ENCODE results near the gene ARHGDIA.

Gene ARHGDIA

DNA sequence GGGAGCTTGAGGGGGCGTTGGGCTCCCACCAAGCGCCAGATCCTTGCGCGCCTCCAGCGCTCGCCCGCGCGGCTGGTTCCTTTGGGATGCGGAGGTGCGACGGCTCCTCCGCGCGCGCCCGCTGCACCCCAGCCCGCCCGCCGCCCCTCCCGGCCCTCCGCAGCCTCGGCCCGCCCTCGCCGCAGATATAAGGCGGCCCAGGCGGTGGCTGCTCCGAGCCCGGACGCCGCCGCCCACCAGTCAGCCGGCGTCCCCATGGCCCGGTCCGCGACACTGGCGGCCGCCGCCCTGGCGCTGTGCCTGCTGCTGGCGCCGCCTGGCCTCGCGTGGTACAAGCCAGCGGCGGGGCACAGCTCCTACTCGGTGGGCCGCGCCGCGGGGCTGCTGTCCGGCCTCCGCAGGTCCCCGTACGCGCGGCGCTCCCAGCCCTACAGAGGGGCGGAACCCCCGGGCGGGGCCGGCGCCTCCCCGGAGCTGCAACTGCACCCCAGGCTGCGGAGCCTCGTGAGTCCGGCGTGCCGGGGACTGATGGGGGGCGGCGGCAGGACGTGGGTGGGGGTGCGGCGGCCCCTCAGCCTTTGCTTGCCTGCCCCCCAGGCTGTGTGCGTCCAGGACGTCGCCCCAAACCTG, 31.0 kb upstream of the ARHGDIA start, which contains the start of gene NPB:
TSS of gene NPB (plus strand) at position 216 of the 630 bp plus-strand sequence. CDS start at position 256, 40 bp downstream.
- Histone ChIP-seq H3K36me3 (replicated peaks) (peaks cover 45% of the 10 kb centered on the region), H3K27me3 (ENCODE audit: low read depth) (no peaks in the 10 kb centered on the region), H3K9me3 (no peaks in the 10 kb centered on the region), H3K4me1 (no peaks in the 10 kb centered on the region), H3K4me3 (no peak within 1 kb of the TSS)
- DNase-seq (ENCODE audit: low spot score in 2 of 2): no peak
- in situ Hi-C loops (cut with MboI; ENCODE audit: low sequenced_read_pairs): no loop called here

GRCh38 chr17:81901167-81902022, 30.3 kb upstream of the ARHGDIA start:
- no peak for DNase-seq (ENCODE audit: low spot score in 2 of 2)
- Histone ChIP-seq H3K36me3 (replicated peaks) (peaks cover 43% of the 10 kb centered on the region), H3K4me1 (no peaks in the 10 kb centered on the region), H3K9me3 (no peaks in the 10 kb centered on the region), H3K27me3 (ENCODE audit: low read depth) (no peaks in the 10 kb centered on the region), H3K4me3 (no peak overlapping the region)
- in situ Hi-C loops (cut with MboI; ENCODE audit: low sequenced_read_pairs): no loop called here

- no peaks in the 10 kb centered on the region for H3K4me1 ChIP-seq
- no peak overlapping the region for H3K4me3 ChIP-seq
- no peaks in the 10 kb centered on the region for H3K9me3 ChIP-seq
- in situ Hi-C loops (cut with MboI; ENCODE audit: low sequenced_read_pairs): no loop called here
- DNase-seq (ENCODE audit: low spot score in 2 of 2): no peak
- no peaks in the 10 kb centered on the region for H3K27me3 ChIP-seq (ENCODE audit: low read depth)
- peaks cover 53% of the 10 kb centered on the region for H3K36me3 ChIP-seq (replicated peaks)
Observed at GRCh38 chr17:81900181-81900820, 29.2 kb upstream of the ARHGDIA start.

DNA sequence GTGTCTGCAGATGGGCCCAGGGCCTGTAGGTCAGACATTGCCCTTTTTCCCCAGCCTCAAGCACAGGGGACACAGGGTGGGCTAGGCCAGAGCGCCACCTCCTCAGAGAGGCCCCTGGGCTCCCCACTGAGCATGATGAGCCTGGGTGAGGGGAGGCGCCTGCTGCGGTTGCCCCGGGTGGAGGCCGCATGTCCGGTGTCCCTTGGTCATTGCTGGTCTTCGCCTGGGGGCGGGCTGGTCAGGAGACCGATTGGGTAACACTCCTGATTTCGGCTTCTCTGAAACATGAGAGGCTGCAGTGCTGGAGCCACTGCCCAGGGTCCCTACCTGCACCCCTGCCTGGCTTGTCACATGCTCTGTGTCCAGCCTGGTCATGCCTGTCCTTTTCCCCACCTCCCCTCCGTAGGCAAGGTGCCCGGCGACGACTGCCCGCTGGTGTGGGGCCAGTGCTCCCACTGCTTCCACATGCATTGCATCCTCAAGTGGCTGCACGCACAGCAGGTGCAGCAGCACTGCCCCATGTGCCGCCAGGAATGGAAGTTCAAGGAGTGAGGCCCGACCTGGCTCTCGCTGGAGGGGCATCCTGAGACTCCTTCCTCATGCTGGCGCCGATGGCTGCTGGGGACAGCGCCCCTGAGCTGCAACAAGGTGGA, 28.5 kb upstream of the ARHGDIA start:
- no peaks in the 10 kb centered on the region for H3K4me1 ChIP-seq
- in situ Hi-C loops (cut with MboI; ENCODE audit: low sequenced_read_pairs): no loop called here
- no peaks in the 10 kb centered on the region for H3K9me3 ChIP-seq
- no peak overlapping the region for H3K4me3 ChIP-seq
- no peaks in the 10 kb centered on the region for H3K27me3 ChIP-seq (ENCODE audit: low read depth)
- DNase-seq (ENCODE audit: low spot score in 2 of 2): no peak
- peaks cover 56% of the 10 kb centered on the region for H3K36me3 ChIP-seq (replicated peaks)

GRCh38 chr17:81898885-81899284, 27.7 kb upstream of the ARHGDIA start:
- Histone ChIP-seq H3K9me3 (no peaks in the 10 kb centered on the region), H3K4me3 (no peak overlapping the region), H3K4me1 (no peaks in the 10 kb centered on the region), H3K27me3 (ENCODE audit: low read depth) (no peaks in the 10 kb centered on the region), H3K36me3 (replicated peaks) (peaks cover 52% of the 10 kb centered on the region)
- no peak for DNase-seq (ENCODE audit: low spot score in 2 of 2)
- in situ Hi-C loops (cut with MboI; ENCODE audit: low sequenced_read_pairs): no loop called here

GRCh38 chr17:81898029-81898866, 27.1 kb upstream of the ARHGDIA start:
- DNase-seq (ENCODE audit: low spot score in 2 of 2): peak; percentile 18 to 59
- Histone ChIP-seq H3K9me3 (no peaks in the 10 kb centered on the region), H3K4me1 (no peaks in the 10 kb centered on the region), H3K4me3 (no peak overlapping the region), H3K36me3 (replicated peaks) (peaks cover 51% of the 10 kb centered on the region), H3K27me3 (ENCODE audit: low read depth) (no peaks in the 10 kb centered on the region)
- in situ Hi-C loops (cut with MboI; ENCODE audit: low sequenced_read_pairs): no loop called here

GRCh38 chr17:81895400-81895799, 24.3 kb upstream of the ARHGDIA start:
- peaks cover under 1% of the 10 kb centered on the region for H3K4me1 ChIP-seq
- DNase-seq (ENCODE audit: low spot score in 2 of 2): no peak
- H3K36me3 ChIP-seq (replicated peaks): peaks cover 55% of the 10 kb centered on the region
- no peaks in the 10 kb centered on the region for H3K9me3 ChIP-seq
- no peak overlapping the region for H3K4me3 ChIP-seq
- in situ Hi-C loops (cut with MboI; ENCODE audit: low sequenced_read_pairs): no loop called here
- no peaks in the 10 kb centered on the region for H3K27me3 ChIP-seq (ENCODE audit: low read depth)

GRCh38 chr17:81891303-81891552, 20.1 kb upstream of the ARHGDIA start:
- peak overlapping the region; percentile 84 for H3K4me3 ChIP-seq
- peaks cover 7% of the 10 kb centered on the region for H3K4me1 ChIP-seq
- no peaks in the 10 kb centered on the region for H3K27me3 ChIP-seq (ENCODE audit: low read depth)
- peaks cover 61% of the 10 kb centered on the region for H3K36me3 ChIP-seq (replicated peaks)
- in situ Hi-C loops (cut with MboI; ENCODE audit: low sequenced_read_pairs): no loop called here
- H3K9me3 ChIP-seq: no peaks in the 10 kb centered on the region
- no peak for DNase-seq (ENCODE audit: low spot score in 2 of 2)

DNA sequence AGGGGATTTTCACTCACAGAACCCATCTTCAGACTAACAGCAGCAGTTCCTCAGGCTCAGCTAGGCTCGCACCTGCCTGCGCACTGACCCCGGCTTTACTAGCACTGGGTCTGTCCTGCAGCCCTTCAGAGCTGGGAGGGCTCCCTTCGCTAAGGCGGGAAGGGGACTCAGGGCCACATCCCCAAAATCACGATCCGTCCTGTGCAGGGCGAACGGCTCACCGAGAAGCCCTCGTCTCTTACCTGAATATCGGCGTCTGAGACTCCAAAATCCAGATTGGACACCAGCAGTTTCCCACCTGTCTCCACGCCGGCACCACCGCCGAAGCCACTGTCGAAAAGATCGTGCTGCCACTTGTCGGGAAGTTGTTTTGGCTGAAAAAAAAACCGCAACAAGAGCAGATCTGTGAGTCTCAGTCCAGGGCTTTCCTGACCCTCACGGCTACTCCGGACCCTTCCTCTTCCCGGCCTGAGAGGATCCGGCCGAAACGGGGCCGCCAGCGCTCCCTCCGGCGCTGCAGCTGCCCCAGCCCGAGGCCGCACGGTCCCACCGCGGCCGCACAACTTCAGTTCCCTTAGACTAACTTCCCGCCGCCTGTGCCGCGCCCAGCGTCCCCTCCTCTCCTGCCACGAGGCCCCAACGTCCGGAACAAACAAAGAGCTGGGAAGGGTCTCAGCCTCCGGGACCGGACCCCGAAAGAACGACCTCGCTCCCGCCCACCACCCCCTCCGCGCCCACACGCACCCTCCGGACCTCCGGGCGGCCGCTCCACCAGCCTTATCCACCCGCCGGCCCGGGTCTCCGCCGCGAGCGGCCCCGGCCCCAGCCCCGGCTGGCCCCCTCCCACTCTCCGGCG, 19.5 kb upstream of the ARHGDIA start:
- no peaks in the 10 kb centered on the region for H3K27me3 ChIP-seq (ENCODE audit: low read depth)
- in situ Hi-C loops (cut with MboI; ENCODE audit: low sequenced_read_pairs): no loop called here
- H3K4me1 ChIP-seq: peaks cover 7% of the 10 kb centered on the region
- no peak for DNase-seq (ENCODE audit: low spot score in 2 of 2)
- peak overlapping the region; percentile 84 for H3K4me3 ChIP-seq
- peaks cover 61% of the 10 kb centered on the region for H3K36me3 ChIP-seq (replicated peaks)
- no peaks in the 10 kb centered on the region for H3K9me3 ChIP-seq

DNA sequence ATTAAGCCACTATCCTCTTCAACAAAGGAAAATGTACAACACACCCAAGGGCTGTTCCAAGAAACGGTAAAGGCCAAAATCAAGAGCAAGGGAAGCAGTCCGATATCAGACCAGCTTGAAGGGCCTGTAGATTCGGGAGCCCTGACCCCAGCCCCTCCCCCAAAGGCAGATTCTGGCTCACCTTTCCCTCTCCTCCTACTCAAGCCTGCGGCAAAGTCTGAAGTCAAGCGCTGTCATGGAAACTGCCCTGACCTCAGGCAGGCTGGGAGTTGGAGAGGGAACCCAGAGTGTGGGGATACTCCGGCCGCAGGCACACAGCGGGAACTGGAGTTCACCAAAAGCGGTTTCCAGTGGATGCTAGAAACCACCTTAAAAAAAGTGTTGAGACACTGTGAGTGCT, 18.5 kb upstream of the ARHGDIA start:
- no peaks in the 10 kb centered on the region for H3K9me3 ChIP-seq
- no peaks in the 10 kb centered on the region for H3K27me3 ChIP-seq (ENCODE audit: low read depth)
- H3K4me1 ChIP-seq: peaks cover 7% of the 10 kb centered on the region
- in situ Hi-C loops (cut with MboI; ENCODE audit: low sequenced_read_pairs): no loop called here
- no peak for DNase-seq (ENCODE audit: low spot score in 2 of 2)
- peak overlapping the region; percentile 84; the same call in 1 of the 2 replicates for H3K4me3 ChIP-seq
- H3K36me3 ChIP-seq (replicated peaks): peaks cover 65% of the 10 kb centered on the region

- H3K4me1 ChIP-seq: peaks cover 7% of the 10 kb centered on the region
- DNase-seq (ENCODE audit: low spot score in 2 of 2): no peak
- no peaks in the 10 kb centered on the region for H3K27me3 ChIP-seq (ENCODE audit: low read depth)
- H3K9me3 ChIP-seq: no peaks in the 10 kb centered on the region
- in situ Hi-C loops (cut with MboI; ENCODE audit: low sequenced_read_pairs): no loop called here
- H3K4me3 ChIP-seq: no peak overlapping the region
- H3K36me3 ChIP-seq (replicated peaks): peaks cover 68% of the 10 kb centered on the region
Observed at GRCh38 chr17:81888988-81889595, 18.0 kb upstream of the ARHGDIA start.

Data from HAP-1 (cell line).